GM12892 (cell line): ENCODE results near the gene SLC8B1.

ENCODE experiments used
- DNase-seq: peaks from one replicate; pipeline ENCODE4 v3.0.0; 2011; ENCODE audit not compliant: insufficient read length
- FAIRE-seq: peaks from 2 replicates; lab custom pipeline; 2011; peaks lifted over from hg19 to GRCh38; lab: Jason Lieb, UNC
- POLR2A ChIP-seq: IDR thresholded peaks from 2 replicates; pipeline ENCODE4 v1.6.1; 2011; ENCODE audit warnings: low read depth, low read length, control low read depth
- POLR2AphosphoS5 ChIP-seq: IDR thresholded peaks from 2 replicates; pipeline ENCODE4 v1.6.1; 2011; ENCODE audit warnings: low read depth, low read length, control low read depth
- TAF1 ChIP-seq: IDR thresholded peaks from 2 replicates; pipeline ENCODE4 v1.6.1; 2011; ENCODE audit warnings: low read depth, mild to moderate bottlenecking, control low read depth, low read length, borderline replicate concordance

Gene SLC8B1

GRCh38 chr12:113330505-113330904 is 4.4 kb downstream of the SLC8B1 start:
- TF ChIP-seq POLR2AphosphoS5 = no peak
- TF ChIP-seq POLR2A = no peak
- TF ChIP-seq TAF1 = no peak
- no peak for FAIRE-seq

GRCh38 chr12:113329791-113330417 is 5.0 kb downstream of the SLC8B1 start:
- no peak for DNase-seq
- no peak for FAIRE-seq
- TF ChIP-seq POLR2AphosphoS5 (no peak), POLR2A (no peak), TAF1 (no peak)

More at GRCh38 chr12:113330505-113330904, 4.4 kb downstream of the SLC8B1 start:
- no peak for DNase-seq

GRCh38 chr12:113329022-113329790 is 5.7 kb downstream of the SLC8B1 start:
- DNase-seq (no peak), FAIRE-seq (no peak)
- no peak for TF ChIP-seq POLR2A
- TF ChIP-seq TAF1 = no peak
- no peak for TF ChIP-seq POLR2AphosphoS5

GRCh38 chr12:113328368-113328889 is 6.5 kb downstream of the SLC8B1 start:
- TF ChIP-seq POLR2AphosphoS5 = no peak
- no peak for TF ChIP-seq TAF1
- TF ChIP-seq POLR2A = no peak
- FAIRE-seq (no peak), DNase-seq (no peak)

- DNase-seq = no peak
- FAIRE-seq = no peak
- TF ChIP-seq TAF1 = no peak
- TF ChIP-seq POLR2AphosphoS5 = no peak
- no peak for TF ChIP-seq POLR2A
These were observed 8.0 kb downstream of the SLC8B1 start for GRCh38 chr12:113326775-113327395.

GRCh38 chr12:113325916-113326315 is 9.0 kb downstream of the SLC8B1 start:
- FAIRE-seq (no peak), DNase-seq (no peak)
- TF ChIP-seq POLR2AphosphoS5 = no peak
- no peak for TF ChIP-seq POLR2A
- TF ChIP-seq TAF1 = no peak

GRCh38 chr12:113322343-113322742 is 12.6 kb downstream of the SLC8B1 start:
- TF ChIP-seq TAF1 (no peak), POLR2AphosphoS5 (no peak), POLR2A (no peak)
- no peak for DNase-seq
- no peak for FAIRE-seq

GRCh38 chr12:113320401-113320800 is 14.5 kb downstream of the SLC8B1 start:
- no peak for TF ChIP-seq TAF1
- TF ChIP-seq POLR2AphosphoS5 = no peak
- TF ChIP-seq POLR2A = no peak
- FAIRE-seq (no peak), DNase-seq (no peak)

- no peak for FAIRE-seq
- no peak for TF ChIP-seq POLR2A
- no peak for TF ChIP-seq TAF1
- no peak for TF ChIP-seq POLR2AphosphoS5
- DNase-seq = no peak
These were observed 15.8 kb downstream of the SLC8B1 start for GRCh38 chr12:113318900-113319628.

- TF ChIP-seq TAF1 (no peak), POLR2AphosphoS5 (no peak), POLR2A (no peak)
- DNase-seq = no peak
- FAIRE-seq = peak; percentile 67
These were observed 16.8 kb downstream of the SLC8B1 start for GRCh38 chr12:113318046-113318656.
